ENCODE measurements around the gene RAPGEF3.

RAPGEF3 gene

DNA sequence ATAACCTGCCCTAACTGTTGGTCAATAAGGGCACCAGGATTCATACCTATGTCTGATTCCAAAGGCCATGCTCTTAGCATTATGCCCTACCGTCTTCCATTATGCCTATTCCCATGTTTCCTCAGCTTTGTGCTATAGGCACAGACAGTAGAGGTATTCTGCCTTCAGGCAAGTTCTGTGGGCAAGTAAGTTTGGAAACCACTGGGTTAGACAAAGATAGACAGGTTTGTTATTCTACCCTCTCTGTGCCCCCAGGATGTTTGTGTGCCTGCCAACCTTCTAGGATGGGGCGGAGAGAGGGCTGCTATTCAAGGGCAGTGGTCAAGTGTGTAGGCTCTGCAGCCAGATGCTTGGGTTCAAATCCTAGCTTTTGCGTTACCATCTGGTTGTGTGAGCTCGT lies 4.6 kb downstream of the RAPGEF3 start:
- no peak for DNase-seq (ENCODE audit: low spot score)
- TF ChIP-seq, protein P1, sequence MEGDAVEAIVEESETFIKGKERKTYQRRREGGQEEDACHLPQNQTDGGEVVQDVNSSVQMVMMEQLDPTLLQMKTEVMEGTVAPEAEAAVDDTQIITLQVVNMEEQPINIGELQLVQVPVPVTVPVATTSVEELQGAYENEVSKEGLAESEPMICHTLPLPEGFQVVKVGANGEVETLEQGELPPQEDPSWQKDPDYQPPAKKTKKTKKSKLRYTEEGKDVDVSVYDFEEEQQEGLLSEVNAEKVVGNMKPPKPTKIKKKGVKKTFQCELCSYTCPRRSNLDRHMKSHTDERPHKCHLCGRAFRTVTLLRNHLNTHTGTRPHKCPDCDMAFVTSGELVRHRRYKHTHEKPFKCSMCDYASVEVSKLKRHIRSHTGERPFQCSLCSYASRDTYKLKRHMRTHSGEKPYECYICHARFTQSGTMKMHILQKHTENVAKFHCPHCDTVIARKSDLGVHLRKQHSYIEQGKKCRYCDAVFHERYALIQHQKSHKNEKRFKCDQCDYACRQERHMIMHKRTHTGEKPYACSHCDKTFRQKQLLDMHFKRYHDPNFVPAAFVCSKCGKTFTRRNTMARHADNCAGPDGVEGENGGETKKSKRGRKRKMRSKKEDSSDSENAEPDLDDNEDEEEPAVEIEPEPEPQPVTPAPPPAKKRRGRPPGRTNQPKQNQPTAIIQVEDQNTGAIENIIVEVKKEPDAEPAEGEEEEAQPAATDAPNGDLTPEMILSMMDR (IDR thresholded peaks at IDR 0.05; ENCODE audit: borderline replicate concordance, control extremely low read depth, extremely low read depth, insufficient read depth, missing control alignments), result no peak
- in situ Hi-C loops (cut with MboI; ENCODE audit: low sequenced_read_pairs, unreplicated experiment), result no loop called here

DNA sequence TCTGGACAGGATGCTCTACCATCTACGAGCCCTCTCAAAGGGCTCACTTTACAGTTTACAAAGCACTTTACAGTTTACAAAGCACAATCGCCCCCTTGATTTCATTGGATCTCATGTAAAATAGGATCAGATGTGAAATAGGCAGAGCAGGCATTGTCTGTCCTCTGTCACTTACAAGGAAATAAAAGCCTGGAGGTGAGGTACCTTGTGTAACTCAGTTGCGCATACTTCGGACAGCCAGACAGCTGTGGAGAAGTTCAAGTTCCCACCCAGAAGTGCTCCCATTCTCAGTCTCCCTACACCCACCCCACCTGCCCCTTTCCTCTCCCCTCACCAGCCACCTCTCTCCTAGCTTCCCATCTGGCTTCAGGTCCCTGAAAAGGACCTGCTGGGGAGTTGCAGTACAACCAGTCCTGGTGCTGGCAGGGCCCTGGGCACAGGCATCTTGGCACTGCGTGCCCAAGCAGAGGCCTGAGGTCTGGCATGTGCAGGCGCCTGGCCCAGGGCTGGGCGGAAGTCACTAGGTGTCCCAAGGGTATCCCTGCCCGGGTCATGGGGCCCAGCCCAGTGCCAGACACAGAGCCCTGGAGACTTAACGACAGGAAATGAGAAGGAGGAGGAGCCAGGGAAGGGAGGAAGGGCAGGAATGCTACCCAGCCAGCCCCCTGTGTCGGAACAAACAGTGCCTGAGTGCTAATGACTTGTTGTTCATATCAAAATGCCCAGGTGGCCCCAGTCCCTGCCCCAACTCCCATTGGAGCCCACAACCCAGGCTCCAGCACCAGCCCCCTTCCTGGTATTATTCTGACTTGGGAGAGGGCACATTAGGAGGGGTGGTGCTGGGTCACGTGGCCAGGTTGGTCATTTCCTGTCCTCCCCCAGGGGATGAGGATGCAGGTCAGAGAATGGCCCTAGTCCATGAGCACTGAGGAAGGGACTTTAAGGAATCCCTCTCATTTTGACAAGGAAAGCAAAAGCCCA lies 5.4 kb downstream of the RAPGEF3 start:
- in situ Hi-C loops (cut with MboI; ENCODE audit: low sequenced_read_pairs, unreplicated experiment), result no loop called here
- DNase-seq (ENCODE audit: low spot score), result no peak
- TF ChIP-seq, protein P1 (IDR thresholded peaks at IDR 0.05; ENCODE audit: borderline replicate concordance, control extremely low read depth, extremely low read depth, insufficient read depth, missing control alignments), result no peak

DNA sequence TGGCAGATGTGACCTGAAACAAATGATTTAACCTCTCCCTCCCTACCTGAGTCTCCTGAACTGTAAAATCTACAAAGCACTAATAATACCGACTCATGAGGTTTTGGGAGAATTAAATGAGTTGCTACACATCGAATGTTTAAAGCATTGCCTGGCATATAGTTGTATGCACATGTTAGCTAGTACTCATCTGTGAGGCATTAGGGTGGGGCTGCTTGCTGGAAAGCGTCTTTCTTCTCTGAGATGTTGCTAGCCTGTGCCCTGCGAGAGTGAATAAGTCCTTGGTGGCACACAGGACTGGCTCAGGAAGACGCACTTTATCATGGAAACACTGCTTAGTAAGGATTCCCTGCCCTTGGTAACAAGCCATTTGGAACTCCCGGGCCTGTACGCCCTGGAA lies 6.1 kb downstream of the RAPGEF3 start:
- TF ChIP-seq, protein P1 (IDR thresholded peaks at IDR 0.05; ENCODE audit: borderline replicate concordance, control extremely low read depth, extremely low read depth, insufficient read depth, missing control alignments), result no peak
- in situ Hi-C loops (cut with MboI; ENCODE audit: low sequenced_read_pairs, unreplicated experiment), result no loop called here
- no peak for DNase-seq (ENCODE audit: low spot score)

DNA sequence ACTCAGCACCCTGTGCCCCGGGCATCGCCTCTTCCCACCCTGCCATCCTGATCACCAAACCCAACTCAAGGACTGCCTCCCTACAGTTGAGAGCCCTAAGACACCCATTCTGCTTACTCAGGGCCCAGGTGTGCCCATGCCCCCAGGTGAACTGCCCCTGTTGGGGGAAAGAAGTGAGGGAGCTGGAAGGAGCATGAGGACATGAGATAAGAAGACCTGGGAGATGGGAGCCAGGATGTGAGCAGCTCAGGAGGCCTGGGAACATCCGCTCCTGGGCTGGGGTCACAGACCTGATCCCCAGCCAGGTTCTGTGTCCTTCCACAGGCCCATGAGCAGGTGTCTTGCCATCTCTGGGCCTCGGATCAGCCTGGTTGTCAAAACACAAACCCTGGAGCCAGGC lies 6.6 kb downstream of the RAPGEF3 start:
- in situ Hi-C loops (cut with MboI; ENCODE audit: low sequenced_read_pairs, unreplicated experiment), result no loop called here
- TF ChIP-seq, protein P1 (IDR thresholded peaks at IDR 0.05; ENCODE audit: borderline replicate concordance, control extremely low read depth, extremely low read depth, insufficient read depth, missing control alignments), result no peak
- no peak for DNase-seq (ENCODE audit: low spot score)

DNA sequence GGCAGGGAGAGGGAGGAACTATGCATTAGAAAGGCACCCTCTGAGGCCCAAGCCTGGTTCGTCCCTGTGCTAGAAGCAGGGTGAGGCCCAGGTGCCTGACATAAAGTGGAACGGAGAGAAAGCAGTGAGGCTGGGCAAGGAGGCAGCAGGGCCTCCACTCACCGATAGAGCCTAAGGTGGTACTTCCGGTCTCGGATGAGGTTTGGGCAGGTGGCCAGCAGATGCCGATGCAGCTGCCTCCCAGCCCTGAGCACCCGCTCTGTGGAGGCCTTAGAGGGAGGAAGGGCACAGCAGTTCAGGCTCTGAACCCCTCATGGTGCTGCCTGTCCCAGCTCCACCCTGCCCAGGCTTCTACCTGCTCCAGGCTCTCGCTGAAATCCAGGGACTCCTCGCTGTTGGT lies 7.1 kb downstream of the RAPGEF3 start:
- TF ChIP-seq, protein P1 (IDR thresholded peaks at IDR 0.05; ENCODE audit: borderline replicate concordance, control extremely low read depth, extremely low read depth, insufficient read depth, missing control alignments), result no peak
- DNase-seq (ENCODE audit: low spot score), result no peak
- in situ Hi-C loops (cut with MboI; ENCODE audit: low sequenced_read_pairs, unreplicated experiment), result no loop called here

DNA sequence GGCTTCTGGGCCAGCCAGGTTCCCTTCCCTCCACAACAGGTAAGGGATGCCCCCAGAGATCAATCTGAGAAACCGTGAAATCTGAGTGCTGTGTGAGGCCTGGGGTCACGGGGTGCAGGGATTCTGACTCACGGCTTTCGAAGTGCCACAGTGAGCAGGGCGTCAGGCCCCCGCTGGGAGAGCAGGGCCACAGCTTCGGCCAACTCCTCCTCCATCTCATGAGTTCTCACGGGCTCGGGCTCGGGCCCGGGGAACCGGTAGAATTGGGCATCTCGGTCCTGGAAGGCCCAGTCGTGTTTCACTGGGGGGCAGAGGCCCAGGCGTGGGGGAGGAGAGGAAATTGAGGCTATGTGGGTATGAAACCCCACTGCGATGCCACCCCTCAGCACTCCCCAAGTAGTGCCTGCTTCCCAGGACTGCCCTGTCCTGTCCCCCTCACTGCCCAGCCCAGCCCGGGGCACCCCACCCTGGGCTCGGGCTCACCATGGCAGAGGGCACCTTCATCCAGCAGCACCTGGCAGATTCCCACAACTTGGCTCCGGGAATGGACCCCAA lies 7.7 kb downstream of the RAPGEF3 start:
- TF ChIP-seq, protein P1 (IDR thresholded peaks at IDR 0.05; ENCODE audit: borderline replicate concordance, control extremely low read depth, extremely low read depth, insufficient read depth, missing control alignments), result no peak
- in situ Hi-C loops (cut with MboI; ENCODE audit: low sequenced_read_pairs, unreplicated experiment), result no loop called here
- no peak for DNase-seq (ENCODE audit: low spot score)
